GM10266 (cell line): Measurements from ENCODE around the gene GLT8D1.
"Not testable (repeated sequence)": the region's sequence is repeated elsewhere in the genome, so short reads cannot be mapped to it uniquely, and the experiment has no call there.

Source experiments
- DNase-seq: peaks from one replicate; pipeline ENCODE4 v3.0.0; 2012; ENCODE audit errors: extremely low spot score
- TF ChIP-seq, protein P1 (sequence below): IDR thresholded peaks from 2 replicates; pipeline ENCODE4 v1.5.1; 2012; ENCODE audit warnings: mild to moderate bottlenecking, low read depth; ENCODE audit not compliant: control insufficient read depth, insufficient read depth; ENCODE audit errors: missing control alignments

The GLT8D1 gene

GRCh38 chr3:52739730-52740129 is 34.1 kb upstream of the GLT8D1 start:
- DNase-seq = no peak
- TF ChIP-seq, protein P1, sequence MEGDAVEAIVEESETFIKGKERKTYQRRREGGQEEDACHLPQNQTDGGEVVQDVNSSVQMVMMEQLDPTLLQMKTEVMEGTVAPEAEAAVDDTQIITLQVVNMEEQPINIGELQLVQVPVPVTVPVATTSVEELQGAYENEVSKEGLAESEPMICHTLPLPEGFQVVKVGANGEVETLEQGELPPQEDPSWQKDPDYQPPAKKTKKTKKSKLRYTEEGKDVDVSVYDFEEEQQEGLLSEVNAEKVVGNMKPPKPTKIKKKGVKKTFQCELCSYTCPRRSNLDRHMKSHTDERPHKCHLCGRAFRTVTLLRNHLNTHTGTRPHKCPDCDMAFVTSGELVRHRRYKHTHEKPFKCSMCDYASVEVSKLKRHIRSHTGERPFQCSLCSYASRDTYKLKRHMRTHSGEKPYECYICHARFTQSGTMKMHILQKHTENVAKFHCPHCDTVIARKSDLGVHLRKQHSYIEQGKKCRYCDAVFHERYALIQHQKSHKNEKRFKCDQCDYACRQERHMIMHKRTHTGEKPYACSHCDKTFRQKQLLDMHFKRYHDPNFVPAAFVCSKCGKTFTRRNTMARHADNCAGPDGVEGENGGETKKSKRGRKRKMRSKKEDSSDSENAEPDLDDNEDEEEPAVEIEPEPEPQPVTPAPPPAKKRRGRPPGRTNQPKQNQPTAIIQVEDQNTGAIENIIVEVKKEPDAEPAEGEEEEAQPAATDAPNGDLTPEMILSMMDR = no peak

GRCh38 chr3:52733256-52733891 is 27.8 kb upstream of the GLT8D1 start:
- TF ChIP-seq, protein P1 = no peak
- no peak for DNase-seq

- TF ChIP-seq, protein P1 = no peak
- DNase-seq = no peak
Observed at GRCh38 chr3:52731590-52731989, 26.0 kb upstream of the GLT8D1 start.

DNA sequence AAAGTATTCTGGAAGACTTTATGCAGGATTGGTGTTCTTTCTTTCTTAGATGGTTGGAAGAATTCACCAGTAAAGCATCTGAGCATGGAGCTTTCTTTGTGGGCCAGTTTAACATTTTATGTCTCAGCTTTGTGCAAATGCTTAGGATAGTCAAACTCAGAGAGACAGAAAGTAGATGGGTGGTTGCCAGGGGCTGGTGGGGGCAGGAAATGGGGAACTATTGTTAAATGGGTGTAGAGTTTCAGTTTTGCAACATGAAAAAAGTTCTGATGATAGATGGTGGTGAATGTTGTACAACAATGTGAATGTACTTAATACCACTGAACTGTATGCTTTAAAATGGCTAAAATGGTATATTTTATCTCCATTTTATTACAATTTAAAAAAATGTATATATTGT is 25.1 kb upstream of the GLT8D1 start:
- TF ChIP-seq, protein P1 = no peak
- DNase-seq = no peak

- not testable (repeated sequence) for DNase-seq
Observed at GRCh38 chr3:52728753-52729152, 23.2 kb upstream of the GLT8D1 start.

DNA sequence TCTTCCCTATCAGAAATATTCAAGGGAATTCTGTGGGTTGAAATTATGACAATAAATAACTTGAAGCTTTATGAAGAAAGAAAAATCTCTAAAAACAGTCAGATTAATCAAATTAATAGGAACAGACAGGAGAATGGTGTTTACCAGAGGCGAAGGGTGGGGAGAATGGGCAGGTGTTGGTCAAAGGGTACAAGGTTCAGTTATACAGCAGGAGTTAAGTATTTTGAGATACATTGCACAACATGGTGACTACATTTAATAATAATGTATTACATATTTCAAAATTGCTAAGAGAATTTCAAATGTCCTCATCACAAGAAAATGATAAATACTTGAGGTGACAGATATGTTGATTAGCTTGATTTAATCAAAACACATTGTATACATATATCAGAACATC is 18.9 kb upstream of the GLT8D1 start:
- TF ChIP-seq, protein P1 = no peak
- no peak for DNase-seq

- DNase-seq = no peak
- TF ChIP-seq, protein P1 = no peak
Observed at GRCh38 chr3:52723935-52724334, 18.3 kb upstream of the GLT8D1 start.

DNA sequence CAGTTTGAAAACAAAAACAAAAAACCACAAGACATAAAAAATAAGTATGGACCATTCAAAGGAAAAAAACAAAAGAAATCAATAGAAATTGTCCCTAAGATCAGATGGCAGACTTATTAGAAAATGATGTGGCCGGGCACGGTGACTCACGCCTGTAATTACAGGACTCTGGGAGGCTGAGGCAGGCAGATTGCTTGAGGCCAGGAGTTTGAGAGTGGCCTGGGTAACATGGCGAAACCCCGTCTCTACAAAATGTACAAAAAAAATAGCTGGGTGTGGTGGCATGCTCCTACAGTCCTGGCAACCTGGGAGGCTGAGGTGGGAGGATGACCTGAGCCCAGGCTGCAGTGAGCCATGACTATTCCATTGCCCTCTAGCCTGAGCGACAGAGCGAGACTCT is 16.9 kb upstream of the GLT8D1 start:
- DNase-seq = no peak
- TF ChIP-seq, protein P1 = no peak
